HG02973 (cell line): Measurements from ENCODE around the gene MRPS27.

Source experiments
- ATAC-seq: cut with Tn5 transposase; IDR thresholded peaks from one replicate; pipeline ENCODE4 v1.9.1; 2021; ENCODE audit warnings: moderate library complexity; ENCODE audit not compliant: unreplicated experiment

MRPS27 gene

GRCh38 chr5:72234868-72235267 is 85.2 kb downstream of the MRPS27 start:
- ATAC-seq, result no peak

GRCh38 chr5:72234265-72234700 is 85.8 kb downstream of the MRPS27 start:
- peak; percentile 75 for ATAC-seq

- no peak for ATAC-seq
Measured at GRCh38 chr5:72233835-72234234, 86.2 kb downstream of the MRPS27 start.

GRCh38 chr5:72232838-72233237 is 87.2 kb downstream of the MRPS27 start:
- ATAC-seq, result no peak

GRCh38 chr5:72231991-72232703 is 87.9 kb downstream of the MRPS27 start:
- no peak for ATAC-seq

- ATAC-seq, result no peak
Measured at GRCh38 chr5:72228960-72229359, 91.1 kb downstream of the MRPS27 start.

- no peak for ATAC-seq
Measured at GRCh38 chr5:72226950-72227349, 93.1 kb downstream of the MRPS27 start.

GRCh38 chr5:72225741-72226140 is 94.3 kb downstream of the MRPS27 start:
- no peak for ATAC-seq

- ATAC-seq, result no peak
Measured at GRCh38 chr5:72224946-72225463, 95.0 kb downstream of the MRPS27 start.

- ATAC-seq, result no peak
Measured at GRCh38 chr5:72223371-72223770, 96.7 kb downstream of the MRPS27 start.

- ATAC-seq, result no peak
Measured at GRCh38 chr5:72222521-72222920, 97.5 kb downstream of the MRPS27 start.

- ATAC-seq, result no peak
Measured at GRCh38 chr5:72221541-72221940, 98.5 kb downstream of the MRPS27 start.

GRCh38 chr5:72221099-72221498 is 98.9 kb downstream of the MRPS27 start:
- ATAC-seq, result no peak

- no peak for ATAC-seq
Measured at GRCh38 chr5:72216756-72217155, 103.3 kb downstream of the MRPS27 start.

- no peak for ATAC-seq
Measured at GRCh38 chr5:72214168-72214567, 105.9 kb downstream of the MRPS27 start.

- no peak for ATAC-seq
Measured at GRCh38 chr5:72213482-72213881, 106.6 kb downstream of the MRPS27 start.

- ATAC-seq, result no peak
Measured at GRCh38 chr5:72212171-72212570, 107.9 kb downstream of the MRPS27 start.

- ATAC-seq, result no peak
Measured at GRCh38 chr5:72210888-72211678, 109.0 kb downstream of the MRPS27 start.

- no peak for ATAC-seq
Measured at GRCh38 chr5:72209147-72210115, 110.6 kb downstream of the MRPS27 start.

- no peak for ATAC-seq
Measured at GRCh38 chr5:72208324-72208926, 111.6 kb downstream of the MRPS27 start.
